Non-pigmented ciliary epithelial cell (primary cell): ENCODE data around the gene SMU1.
A peak's percentile ranks its signal among the peaks of the same experiment; 100 is the strongest.

Source experiments
- DNase-seq: peaks from one replicate; pipeline ENCODE4 v3.0.0-alpha.2; 2010; ENCODE audit warnings: low read depth

SMU1 gene

DNA sequence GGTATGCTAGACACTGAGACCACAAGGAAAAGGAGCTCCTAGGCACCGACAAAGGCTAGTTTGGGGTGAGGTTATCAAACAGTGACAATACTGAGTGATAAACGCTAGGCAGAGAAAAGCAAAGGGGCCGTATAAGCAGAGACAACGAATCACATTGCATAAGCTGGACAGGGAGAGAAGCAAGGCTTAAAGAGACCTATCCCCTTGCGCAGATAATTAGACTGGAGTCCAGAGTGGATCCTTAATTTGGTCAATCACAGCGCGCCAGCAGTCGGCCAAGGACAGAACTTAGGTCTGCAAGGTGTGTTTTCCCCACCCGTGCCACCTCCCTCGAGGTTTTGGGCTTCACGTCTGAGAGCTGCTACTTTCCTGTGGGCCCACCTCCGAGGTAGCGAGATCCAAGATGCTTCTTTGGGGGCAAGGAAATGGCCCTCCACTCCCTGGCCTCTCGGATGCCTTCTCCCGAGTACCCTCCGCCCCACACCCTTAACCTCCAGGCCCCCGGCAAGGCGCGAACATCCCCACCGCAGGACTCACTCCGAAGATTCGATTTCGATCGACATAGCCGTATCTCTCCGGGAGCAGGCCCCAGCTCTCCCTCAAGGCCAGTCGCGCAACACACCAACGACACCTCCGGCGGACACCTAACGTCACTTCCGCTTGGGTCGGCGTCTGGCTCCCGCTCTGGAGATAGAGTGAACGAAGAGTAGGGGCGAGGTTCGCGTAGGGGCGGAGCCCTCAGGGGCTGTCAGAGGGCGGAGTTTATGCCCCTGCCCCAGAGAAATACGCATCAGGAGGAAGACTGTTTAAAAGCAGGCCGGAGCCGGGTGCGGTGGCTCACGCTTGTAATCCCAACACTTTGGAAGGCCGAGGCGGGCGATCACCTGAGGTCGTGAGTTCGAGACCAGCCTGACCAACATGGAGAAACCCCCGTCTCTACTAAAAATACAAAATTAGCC is at the start of gene SMU1:
SMU1 (minus strand) TSS at position 629 of the 959 bp plus-strand sequence; CDS start at position 563, 66 bp downstream.
- peak; percentile 90 for DNase-seq

DNA sequence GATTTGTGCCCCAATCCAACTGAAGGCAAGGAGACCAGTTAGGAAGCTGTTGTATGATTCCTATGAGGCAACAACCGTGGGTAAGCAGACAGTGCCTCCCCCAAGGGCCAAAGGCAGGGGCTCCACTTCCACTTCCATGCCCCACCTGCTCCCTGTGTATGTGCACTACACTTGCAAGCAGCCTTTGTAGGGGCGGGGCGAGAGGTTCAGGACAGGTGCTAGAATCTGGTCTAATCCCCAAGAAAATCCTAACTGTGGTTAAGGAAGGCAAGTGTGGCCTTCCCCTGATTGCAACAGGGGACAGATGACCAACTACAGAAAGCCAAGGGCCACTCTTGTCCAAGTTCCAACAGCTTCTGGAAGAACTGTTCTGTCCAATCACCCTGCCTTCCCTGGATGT is 49.0 kb upstream of the SMU1 start:
- no peak for DNase-seq

- DNase-seq, result no peak
Observed at GRCh38 chr9:33124751-33125381, 48.4 kb upstream of the SMU1 start.

- no peak for DNase-seq
Observed at GRCh38 chr9:33124046-33124445, 47.6 kb upstream of the SMU1 start.

GRCh38 chr9:33123407-33124031 is 47.0 kb upstream of the SMU1 start:
- no peak for DNase-seq

- no peak for DNase-seq
Observed at GRCh38 chr9:33120620-33121019, 44.1 kb upstream of the SMU1 start.

DNA sequence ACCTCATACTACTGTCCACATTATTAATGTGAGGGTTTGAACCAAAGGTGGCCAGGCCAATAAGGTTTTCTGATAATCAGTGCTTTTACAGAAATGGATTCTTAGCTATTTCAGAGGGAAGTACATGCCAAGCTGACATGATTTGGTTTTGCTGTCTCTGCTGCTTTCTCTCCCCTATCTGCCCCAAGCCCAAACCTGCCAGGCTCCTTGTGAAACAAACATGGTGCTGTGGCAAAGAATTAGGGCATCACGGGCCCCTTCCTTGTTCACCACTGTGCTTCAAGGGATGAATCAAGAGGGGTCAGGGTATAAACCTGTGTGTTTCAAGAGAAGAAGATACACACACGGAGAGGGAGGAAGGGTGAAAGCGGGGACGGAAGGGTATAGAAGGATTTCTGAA is 41.3 kb upstream of the SMU1 start:
- DNase-seq, result no peak

GRCh38 chr9:33117306-33117705 is 40.8 kb upstream of the SMU1 start:
- no peak for DNase-seq

DNA sequence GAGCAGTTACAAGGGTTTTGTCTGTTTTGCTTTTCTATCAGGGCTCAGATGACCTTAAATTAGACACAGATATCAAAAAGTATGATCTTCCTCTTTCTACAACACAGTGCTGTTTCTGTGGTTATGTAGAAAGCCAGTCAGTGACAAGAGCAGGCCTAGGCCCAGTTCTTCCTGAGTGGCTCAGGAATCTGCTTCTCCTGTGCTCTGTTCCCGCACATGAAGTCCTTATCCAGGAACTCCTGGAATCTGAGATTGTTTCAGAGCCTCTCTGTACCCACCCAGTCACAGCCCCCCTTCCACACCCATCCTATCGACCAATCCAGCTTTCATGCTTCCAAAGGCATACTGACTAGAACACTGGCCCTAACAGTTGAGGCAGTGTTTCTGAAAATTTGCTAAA is 40.4 kb upstream of the SMU1 start:
- DNase-seq, result no peak

DNA sequence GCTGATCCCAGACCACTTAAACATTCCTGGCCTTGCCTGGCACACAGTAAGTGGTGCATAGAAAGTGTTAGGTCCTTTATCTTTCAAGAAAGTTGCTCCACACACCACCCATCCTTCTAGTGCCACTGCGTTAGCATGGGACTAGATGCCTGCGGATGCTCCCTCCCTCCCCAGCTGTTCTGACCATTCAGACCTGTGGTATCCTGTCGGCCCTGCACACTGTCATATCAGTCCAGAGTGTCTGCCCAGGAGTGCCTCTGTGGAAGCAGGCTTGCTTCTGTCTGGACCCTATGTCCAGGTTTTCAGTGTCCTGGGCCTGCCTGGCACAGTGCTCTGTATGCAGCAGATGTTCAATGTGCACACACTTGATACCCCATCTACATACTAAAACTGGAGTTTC is 38.3 kb upstream of the SMU1 start:
- DNase-seq, result no peak

- DNase-seq, result no peak
Observed at GRCh38 chr9:33113799-33114547, 37.5 kb upstream of the SMU1 start.

- DNase-seq, result no peak
Observed at GRCh38 chr9:33112094-33112493, 35.6 kb upstream of the SMU1 start.

DNA sequence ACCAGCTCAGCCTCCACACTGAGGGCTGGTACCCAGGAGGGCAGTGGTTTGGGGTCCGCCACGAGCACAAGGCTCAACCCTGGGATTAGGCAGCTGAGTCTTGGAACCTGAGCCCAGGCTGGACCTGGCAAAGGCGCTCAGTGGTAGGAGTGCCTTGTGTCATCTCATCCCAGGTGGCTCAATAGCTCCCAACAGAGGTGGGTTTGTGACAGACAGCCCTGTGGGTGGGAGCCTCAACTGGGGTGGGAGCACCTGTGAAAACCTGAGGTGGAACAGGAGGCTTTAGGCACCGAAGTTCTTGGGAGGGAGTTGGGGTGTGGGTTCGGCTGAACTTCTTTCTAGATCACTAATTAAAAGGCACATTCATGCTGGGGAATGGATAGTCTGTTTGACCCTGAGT is 35.2 kb upstream of the SMU1 start:
- DNase-seq, result no peak

- DNase-seq, result no peak
Observed at GRCh38 chr9:33110686-33111085, 34.2 kb upstream of the SMU1 start.

DNA sequence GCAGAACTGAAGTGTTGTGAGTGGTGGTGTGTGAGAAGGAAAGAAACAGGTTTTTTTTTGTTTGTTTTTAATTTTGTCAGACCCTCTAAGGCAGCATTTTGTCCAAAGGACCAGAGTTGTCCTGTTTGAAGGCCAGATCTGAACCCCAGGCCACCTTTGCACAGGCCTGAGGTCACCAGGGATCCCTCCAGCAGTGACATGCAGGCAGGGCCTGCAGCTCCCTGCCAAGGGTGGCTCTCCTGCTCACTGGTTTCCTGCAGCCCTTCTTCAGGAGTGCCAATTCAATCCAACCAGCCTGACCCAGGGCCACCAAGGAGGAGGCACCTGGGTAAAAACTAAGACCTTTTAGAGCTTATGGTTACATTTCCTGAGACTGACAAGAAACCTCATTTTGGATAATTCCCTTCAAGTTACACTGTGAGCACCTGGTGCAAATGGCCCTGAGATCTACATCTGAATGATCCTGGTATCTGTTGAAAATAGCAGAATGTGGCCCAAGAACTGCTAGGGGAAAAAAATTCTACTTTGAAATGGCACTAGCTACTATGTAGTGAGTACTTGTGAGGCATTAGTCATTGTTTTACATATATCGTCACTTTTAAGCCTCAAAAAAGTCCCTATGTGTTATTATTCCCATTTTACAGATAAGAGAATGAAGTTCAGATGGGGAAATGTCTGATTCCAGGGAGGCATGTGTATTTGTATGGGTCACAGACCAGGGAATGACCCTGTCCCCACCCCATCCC is 33.5 kb upstream of the SMU1 start:
- DNase-seq, result no peak

- DNase-seq, result no peak
Observed at GRCh38 chr9:33109097-33109496, 32.6 kb upstream of the SMU1 start.

DNA sequence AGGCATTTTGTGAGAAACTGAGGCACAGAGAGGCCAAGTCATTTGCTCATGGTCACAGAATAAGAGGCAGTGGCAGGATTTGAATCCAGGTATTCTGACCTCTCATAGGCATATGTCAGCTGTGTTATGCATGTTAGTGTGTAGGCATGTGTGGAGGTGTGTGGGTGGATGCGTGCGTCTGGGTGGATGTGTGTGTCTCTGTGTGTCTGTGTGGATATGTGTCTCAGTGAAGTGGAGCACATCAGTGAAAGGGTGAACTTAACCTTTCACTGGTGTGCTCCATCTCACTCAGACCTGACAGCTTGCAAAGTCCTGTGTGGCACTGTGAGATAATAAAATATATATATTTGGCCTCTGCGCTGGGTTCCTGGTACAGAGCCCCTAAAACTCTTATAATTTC is 32.0 kb upstream of the SMU1 start:
- no peak for DNase-seq

GRCh38 chr9:33107762-33108161 is 31.3 kb upstream of the SMU1 start:
- DNase-seq, result no peak

- DNase-seq, result peak; percentile 59
Observed at GRCh38 chr9:33106827-33107621, 30.6 kb upstream of the SMU1 start.

GRCh38 chr9:33106372-33106771 is 29.9 kb upstream of the SMU1 start:
- DNase-seq, result no peak

DNA sequence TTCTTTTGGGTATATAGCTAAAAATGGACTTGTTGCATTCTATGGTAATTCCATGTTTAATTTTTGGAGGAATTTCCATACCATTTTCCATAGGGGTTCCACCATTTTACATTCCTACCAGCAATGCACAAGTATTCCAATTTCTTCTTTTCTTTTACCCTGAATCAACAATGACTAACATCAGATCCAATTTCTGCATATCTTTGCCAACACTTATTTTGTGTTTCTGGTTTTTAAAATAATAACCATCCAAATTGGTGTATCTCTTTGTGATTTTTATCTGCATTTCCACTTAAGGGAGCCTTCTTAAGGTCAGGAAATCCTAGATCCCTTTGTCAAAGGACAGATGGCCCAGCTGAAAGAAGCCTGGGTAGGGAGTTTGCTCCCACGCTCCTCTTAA is 29.5 kb upstream of the SMU1 start:
- DNase-seq, result no peak
